Measurements from ENCODE around the gene THOC1.

Gene THOC1

GRCh38 chr18:227902-228301, 39.9 kb downstream of the THOC1 start:
- H3K27ac ChIP-seq (replicated peaks): no peak overlapping the region
- TF ChIP-seq POLR2AphosphoS5 (IDR thresholded peaks at IDR 0.05; ENCODE audit: low read depth): no peak
- TF ChIP-seq GABPA (IDR thresholded peaks at IDR 0.05; ENCODE audit: low read depth): no peak
- no peak for TF ChIP-seq SPI1 (IDR thresholded peaks at IDR 0.05; ENCODE audit: borderline replicate concordance, low read depth)

GRCh38 chr18:227374-227773, 40.5 kb downstream of the THOC1 start:
- TF ChIP-seq POLR2AphosphoS5 (IDR thresholded peaks at IDR 0.05; ENCODE audit: low read depth) (no peak), GABPA (IDR thresholded peaks at IDR 0.05; ENCODE audit: low read depth) (no peak), SPI1 (IDR thresholded peaks at IDR 0.05; ENCODE audit: borderline replicate concordance, low read depth) (no peak), REST (IDR thresholded peaks at IDR 0.05; ENCODE audit: insufficient replicate concordance, low read depth) (no peak), CTCF (IDR thresholded peaks at IDR 0.05; ENCODE audit: insufficient read depth, low read length) (no peak)
- H3K27ac ChIP-seq (replicated peaks): no peak overlapping the region
- H3K27me3 ChIP-seq (ENCODE audit: insufficient read depth, poor library complexity, severe bottlenecking): no peaks in the 10 kb centered on the region
- DNase-seq (ENCODE audit: low read depth in 1 of 2, low spot score in 1 of 2): no peak
- no peak overlapping the region for H3K4me3 ChIP-seq (replicated peaks; ENCODE audit: insufficient read depth, low read length)

More at GRCh38 chr18:227902-228301, 39.9 kb downstream of the THOC1 start:
- no peak for DNase-seq (ENCODE audit: low read depth in 1 of 2, low spot score in 1 of 2)
- H3K4me3 ChIP-seq (replicated peaks; ENCODE audit: insufficient read depth, low read length): no peak overlapping the region
- no peaks in the 10 kb centered on the region for H3K27me3 ChIP-seq (ENCODE audit: insufficient read depth, poor library complexity, severe bottlenecking)

GRCh38 chr18:225745-226144, 42.1 kb downstream of the THOC1 start:
- TF ChIP-seq CTCF (IDR thresholded peaks at IDR 0.05; ENCODE audit: insufficient read depth, low read length): no peak
- no peak for TF ChIP-seq POLR2AphosphoS5 (IDR thresholded peaks at IDR 0.05; ENCODE audit: low read depth)
- TF ChIP-seq SPI1 (IDR thresholded peaks at IDR 0.05; ENCODE audit: borderline replicate concordance, low read depth): no peak
- Histone ChIP-seq H3K27ac (replicated peaks) (no peak overlapping the region), H3K27me3 (ENCODE audit: insufficient read depth, poor library complexity, severe bottlenecking) (no peaks in the 10 kb centered on the region), H3K4me3 (replicated peaks; ENCODE audit: insufficient read depth, low read length) (no peak overlapping the region)
- no peak for DNase-seq (ENCODE audit: low read depth in 1 of 2, low spot score in 1 of 2)

- H3K27ac ChIP-seq (replicated peaks): no peak overlapping the region
- H3K27me3 ChIP-seq (ENCODE audit: insufficient read depth, poor library complexity, severe bottlenecking): no peaks in the 10 kb centered on the region
- TF ChIP-seq POLR2AphosphoS5 (IDR thresholded peaks at IDR 0.05; ENCODE audit: low read depth): no peak
- TF ChIP-seq CTCF (IDR thresholded peaks at IDR 0.05; ENCODE audit: insufficient read depth, low read length): no peak
- no peak for TF ChIP-seq GABPA (IDR thresholded peaks at IDR 0.05; ENCODE audit: low read depth)
- no peak for TF ChIP-seq REST (IDR thresholded peaks at IDR 0.05; ENCODE audit: insufficient replicate concordance, low read depth)
- TF ChIP-seq SPI1 (IDR thresholded peaks at IDR 0.05; ENCODE audit: borderline replicate concordance, low read depth): no peak
- H3K4me3 ChIP-seq (replicated peaks; ENCODE audit: insufficient read depth, low read length): no peak overlapping the region
- no peak for DNase-seq (ENCODE audit: low read depth in 1 of 2, low spot score in 1 of 2)
These were observed 47.1 kb downstream of the THOC1 start for GRCh38 chr18:220708-221107.
